HG03442 (cell line): ENCODE results near the gene LSAMP.

Experiments used
- ATAC-seq: cut with Tn5 transposase; IDR thresholded peaks from one replicate; pipeline ENCODE4 v1.9.1; 2021; ENCODE audit warnings: mild to moderate bottlenecking, moderate library complexity; ENCODE audit not compliant: unreplicated experiment

Gene LSAMP

GRCh38 chr3:116433552-116433951, 11.7 kb downstream of the LSAMP start:
- ATAC-seq = no peak

- ATAC-seq = no peak
Measured at GRCh38 chr3:116432795-116433194, 12.5 kb downstream of the LSAMP start.

- ATAC-seq = no peak
Measured at GRCh38 chr3:116429479-116430269, 15.6 kb downstream of the LSAMP start.

GRCh38 chr3:116426036-116426435, 19.3 kb downstream of the LSAMP start:
- no peak for ATAC-seq

GRCh38 chr3:116425126-116425525, 20.2 kb downstream of the LSAMP start:
- ATAC-seq = no peak

DNA sequence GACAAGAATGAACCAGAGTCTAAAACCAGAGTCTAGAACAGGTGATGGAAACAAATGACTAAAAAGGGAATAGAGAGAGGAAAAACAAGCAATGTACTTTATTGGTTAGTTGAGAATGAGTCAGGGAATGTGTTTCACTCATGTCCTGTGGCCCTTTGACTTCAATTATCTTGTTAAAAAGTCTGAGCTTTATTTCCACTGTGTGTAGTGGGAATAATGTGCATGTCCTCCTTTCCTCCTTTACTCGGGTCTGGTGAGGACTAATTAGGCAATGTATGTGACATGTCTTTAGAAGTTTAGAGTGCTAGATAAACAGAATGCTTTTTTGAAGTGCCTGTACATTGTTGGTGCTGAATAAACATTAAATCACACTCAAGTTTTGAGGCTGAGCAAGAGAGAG, 21.3 kb downstream of the LSAMP start:
- no peak for ATAC-seq

GRCh38 chr3:116423374-116423773, 21.9 kb downstream of the LSAMP start:
- no peak for ATAC-seq

DNA sequence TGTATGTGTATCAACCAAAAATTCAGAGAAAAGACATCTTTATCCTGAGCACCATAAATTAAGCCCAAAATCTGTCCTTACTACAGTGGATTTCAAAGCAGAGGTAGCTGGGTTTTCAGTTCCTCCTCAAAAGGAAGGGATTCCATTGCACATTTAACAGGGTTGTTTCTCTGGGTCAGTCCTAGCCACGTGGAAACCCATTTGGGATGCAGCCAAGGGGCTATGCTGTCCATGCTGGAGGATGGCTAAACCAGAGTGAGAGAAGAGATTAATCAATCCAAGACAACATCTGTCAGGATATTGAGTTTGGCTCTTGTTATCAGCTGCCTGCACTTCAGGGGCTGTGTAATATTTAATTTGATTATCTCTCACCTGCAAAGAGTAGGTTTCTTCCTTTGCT, 28.1 kb downstream of the LSAMP start:
- no peak for ATAC-seq

DNA sequence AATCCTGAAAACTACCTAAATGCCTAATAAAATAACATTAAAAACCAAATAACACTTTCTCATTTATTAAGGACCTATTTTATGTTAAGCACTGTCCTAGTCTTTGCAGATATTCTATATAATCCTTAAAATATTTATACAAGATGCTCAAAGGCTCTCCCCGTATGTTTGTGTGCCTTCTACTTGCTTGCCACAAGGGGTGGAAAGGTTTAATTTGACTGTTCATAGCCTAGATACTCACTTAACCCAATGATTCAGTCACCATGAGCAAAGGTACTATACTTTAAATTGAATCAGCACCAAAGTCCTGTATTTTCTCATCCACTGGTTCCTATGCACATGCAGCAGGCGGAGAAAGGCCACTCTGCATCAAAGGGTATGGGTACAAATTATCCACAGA, 32.0 kb downstream of the LSAMP start:
- ATAC-seq = no peak

DNA sequence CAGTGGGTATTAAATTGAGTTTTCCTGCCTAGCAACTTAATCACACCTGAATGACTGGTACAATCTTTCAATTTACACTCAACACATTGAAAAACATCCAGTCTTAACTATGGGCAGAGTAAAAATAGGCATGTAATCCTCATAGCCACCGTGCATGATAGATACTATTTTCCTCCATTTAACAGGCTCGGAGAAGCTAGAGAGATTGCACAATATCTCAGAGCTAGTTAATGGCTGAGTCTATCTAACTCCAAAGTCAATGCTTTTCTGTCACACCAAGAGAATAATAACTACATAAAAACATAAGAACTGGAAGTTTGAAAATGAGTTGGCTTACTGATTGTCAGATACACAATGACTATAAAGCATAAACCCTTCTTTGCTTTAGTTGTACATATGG, 36.8 kb downstream of the LSAMP start:
- no peak for ATAC-seq

DNA sequence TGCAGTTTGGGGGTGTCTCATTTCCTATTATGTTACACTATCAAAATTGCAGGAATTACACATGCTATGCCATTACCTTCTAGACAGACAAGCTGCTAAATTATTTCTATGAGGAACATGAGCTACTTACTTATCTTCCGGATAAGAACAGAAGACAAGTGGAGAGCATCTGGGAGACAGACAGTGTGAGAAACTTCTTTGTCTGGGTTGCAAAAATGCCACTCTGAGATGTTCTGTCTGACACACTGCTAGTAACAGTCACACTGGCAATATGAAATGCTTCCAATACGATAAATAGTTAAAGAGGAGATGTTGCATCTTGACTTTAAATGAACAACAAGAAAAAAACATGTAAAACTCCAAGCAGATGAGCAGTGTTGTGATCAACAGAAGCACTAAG, 40.1 kb downstream of the LSAMP start:
- no peak for ATAC-seq

DNA sequence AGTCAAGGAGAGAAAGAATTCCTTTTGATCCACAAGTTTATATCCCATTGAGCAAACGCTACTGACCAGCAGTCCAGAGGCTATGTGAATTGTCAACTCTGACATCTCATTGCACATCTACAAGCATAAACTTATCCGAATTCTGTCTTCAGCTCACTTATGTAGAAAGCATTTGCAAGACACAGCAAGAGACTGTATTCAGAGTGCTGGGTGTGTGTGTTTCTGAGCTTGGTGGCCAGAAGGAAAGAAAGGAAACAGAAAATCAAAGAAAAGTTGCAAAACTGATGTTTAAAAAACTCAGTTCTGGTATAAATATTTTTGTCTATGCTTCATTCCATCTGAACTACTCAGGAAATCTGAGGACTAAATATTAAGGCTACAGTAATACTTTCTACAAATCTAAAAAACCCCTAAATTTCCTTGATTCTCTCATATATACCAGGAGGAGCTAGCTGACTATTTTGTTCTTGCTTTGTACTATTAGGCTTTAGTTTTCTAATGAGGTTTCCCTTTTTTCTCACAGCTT, 45.5 kb downstream of the LSAMP start:
- ATAC-seq = no peak

- no peak for ATAC-seq
Measured at GRCh38 chr3:116394365-116394764, 50.9 kb downstream of the LSAMP start.

DNA sequence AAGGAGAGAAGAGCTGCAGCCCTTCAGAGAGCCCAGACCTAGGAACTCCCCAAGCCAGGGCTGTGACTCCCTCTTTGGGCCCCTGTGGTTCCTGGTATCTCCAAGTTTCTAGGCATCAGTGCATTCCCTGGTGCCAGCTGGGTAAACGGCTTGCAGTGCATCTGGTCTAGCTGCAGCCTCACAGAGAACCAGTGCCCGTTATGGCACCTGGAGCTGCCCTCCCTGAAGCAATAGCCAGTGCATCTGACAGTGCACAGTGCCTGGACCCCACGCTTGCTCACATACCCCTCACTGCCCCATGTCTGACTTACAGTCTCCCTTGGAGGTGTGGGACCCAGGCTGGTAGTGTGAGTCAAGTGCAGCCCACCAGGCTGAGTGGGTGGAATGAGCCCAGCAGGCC, 52.1 kb downstream of the LSAMP start:
- ATAC-seq = no peak

DNA sequence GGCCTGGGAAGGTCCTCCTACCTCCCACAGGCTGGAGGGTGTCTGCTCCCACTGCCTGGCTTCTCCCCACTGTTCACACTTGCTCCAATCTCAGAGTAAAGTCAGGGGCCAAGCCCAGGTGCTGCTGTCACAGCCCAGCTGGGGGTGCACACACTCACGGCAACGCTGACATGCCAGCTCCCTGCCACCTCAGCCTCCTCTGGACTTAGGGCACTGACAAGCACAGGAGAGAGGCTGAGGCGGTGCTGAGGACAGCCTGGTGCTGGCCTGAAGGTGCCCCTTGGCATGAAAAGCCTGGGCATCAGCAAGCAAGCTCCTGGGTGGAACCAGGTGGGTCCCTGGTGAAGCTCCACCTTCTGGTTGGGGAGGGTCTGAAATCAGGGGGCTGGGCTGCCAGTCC, 53.0 kb downstream of the LSAMP start:
- no peak for ATAC-seq

GRCh38 chr3:116391296-116392201, 53.7 kb downstream of the LSAMP start:
- ATAC-seq = no peak

- ATAC-seq = no peak
Measured at GRCh38 chr3:116390318-116390717, 55.0 kb downstream of the LSAMP start.

DNA sequence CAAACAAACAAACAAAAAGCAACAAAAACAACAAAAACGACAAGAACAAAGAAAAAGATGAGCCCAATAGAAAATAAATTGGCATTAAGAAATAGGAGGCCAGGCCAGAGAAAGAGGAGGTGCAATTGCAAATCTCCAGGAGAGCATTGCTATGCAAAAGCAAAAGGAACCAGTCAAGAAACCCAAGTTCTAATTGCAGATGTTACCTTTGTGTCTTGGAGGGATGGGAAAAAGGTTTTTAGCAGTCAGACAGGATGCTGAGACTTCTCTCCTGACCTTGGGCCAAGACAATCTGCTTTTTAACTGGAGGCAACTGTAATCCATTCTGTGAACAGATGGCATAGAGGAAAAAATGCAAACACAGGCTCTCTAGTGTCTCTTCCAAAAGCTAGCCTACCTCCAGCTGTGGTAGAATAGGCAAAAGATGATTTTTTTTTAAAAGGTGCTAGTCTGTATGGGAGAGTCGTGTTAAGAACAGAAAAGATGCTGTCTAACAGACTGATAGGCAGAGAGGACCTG, 56.4 kb downstream of the LSAMP start:
- no peak for ATAC-seq

DNA sequence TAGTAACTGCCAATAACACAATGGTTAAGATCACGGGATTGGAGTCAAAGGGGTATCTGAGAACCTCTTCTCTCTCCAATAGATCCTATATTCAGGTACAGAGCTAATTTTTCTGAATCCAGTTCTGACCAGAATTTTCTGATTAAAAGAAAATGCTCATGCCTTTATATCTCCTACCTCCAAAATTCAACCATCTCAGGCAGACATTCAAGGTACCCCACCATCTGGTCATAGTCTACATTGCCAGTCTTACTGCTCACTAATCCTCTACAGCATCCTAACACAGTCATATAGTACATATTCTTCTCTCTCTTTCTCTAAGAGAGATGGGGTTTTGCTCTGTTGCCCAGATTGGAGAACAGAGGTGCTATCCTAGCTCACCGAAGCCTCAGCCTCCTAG, 59.1 kb downstream of the LSAMP start:
- ATAC-seq = no peak

GRCh38 chr3:116384717-116385116, 60.6 kb downstream of the LSAMP start:
- ATAC-seq = no peak

GRCh38 chr3:116378077-116378476, 67.2 kb downstream of the LSAMP start:
- no peak for ATAC-seq

GRCh38 chr3:116374901-116375300, 70.4 kb downstream of the LSAMP start:
- no peak for ATAC-seq
